HCT116 (cell line): ENCODE results near the gene HSD3B2. TPM values are rescaled to one million over a fixed set of nuclear protein-coding genes. Genes with fewer than 3 reads are reported as not detected.

Source experiments
- ATAC-seq: fragments of 200-7000 bp; cut with Tn5 transposase; 2 replicates; pipeline ENCODE4 v1.9.1; 2020; ENCODE audit warnings: mild to moderate bottlenecking, moderate library complexity
- BruUV-seq: library from RNA; stranded (reverse); fragments of 400-500 nt; replicated peaks from 2 replicates; lab custom pipeline; 2021; lab: Mats Ljungman, UMichigan
- CTCF ChIA-PET: fragments of 300-600 bp; sonication (Branson Sonifier 250); formaldehyde crosslinking; loops from one replicate; lab custom pipeline; 2021; ENCODE audit warnings: antibody characterized with exemption; lab: Charles Lee
- POLR2A ChIA-PET: fragments of 300-600, 350-600 bp; sonication (Branson Sonifier 250); formaldehyde crosslinking; loops from one replicate; lab custom pipeline; 2021; ENCODE audit warnings: antibody characterized with exemption; lab: Charles Lee
- RAD21 ChIA-PET, 2 experiments: fragments of 300-600 bp; sonication (Branson Sonifier 250); formaldehyde crosslinking; loops; one replicate each; lab custom pipeline; 2023; ENCODE audit warnings: low total read pairs in 2 of 2; ENCODE audit not compliant: uncharacterized antibody in 2 of 2, unreplicated experiment in 2 of 2, low non-redundant PET in 1 of 2; lab: Charles Lee
- DNase-seq: peaks from one replicate; pipeline ENCODE4 v3.0.0-alpha.2; 2010; ENCODE audit warnings: low read depth, low spot score
- H2AFZ ChIP-seq: fragments of 200-600 bp; shearing (Covaris generic), sonication (generic); 2 replicates; pipeline ENCODE4 v1.6.1; 2017; ENCODE audit warnings: low read depth, mixed run types, mixed read lengths, antibody characterized with exemption, low read length; ENCODE audit not compliant: poor library complexity, severe bottlenecking
- H3K27ac ChIP-seq: 2 replicates; pipeline ENCODE4 v1.5.1; 2012; ENCODE audit warnings: low read depth, low read length
- H3K27me3 ChIP-seq: fragments of 200-600 bp; sonication (generic); 2 replicates; pipeline ENCODE4 v1.6.1; 2016; ENCODE audit warnings: mixed run types, low read length, mixed read lengths; ENCODE audit not compliant: insufficient read depth
- H3K36me3 ChIP-seq, 2 experiments: fragments of 200-500 bp in 1 of 2; fragments of 200-600 bp in 1 of 2; sonication (Bioruptor generic) in 1 of 2; sonication (generic) in 1 of 2; 2 replicates each; pipeline versions ENCODE4 v1.5.1 to v1.6.1; 2014 to 2016; ENCODE audit warnings: low read length in 2 of 2, inconsistent platforms in 1 of 2, mixed read lengths in 1 of 2, mixed run types in 1 of 2; ENCODE audit not compliant: insufficient read depth in 2 of 2, control insufficient read depth in 1 of 2
- H3K4me1 ChIP-seq, 2 experiments: fragments of 200-600 bp in 1 of 2; sonication (generic) in 1 of 2; 2 replicates each; pipeline versions ENCODE4 v1.5.1 to v1.6.1; 2012 to 2017; ENCODE audit warnings: low read length in 2 of 2, inconsistent platforms in 1 of 2, mild to moderate bottlenecking in 1 of 2, mixed read lengths in 1 of 2, mixed run types in 1 of 2, moderate library complexity in 1 of 2; ENCODE audit not compliant: insufficient read depth in 2 of 2, control insufficient read depth in 1 of 2
- H3K4me2 ChIP-seq: fragments of 200-600 bp; sonication (generic); 2 replicates; pipeline ENCODE4 v1.6.1; 2017; ENCODE audit warnings: mixed run types, low read length, mixed read lengths
- H3K4me3 ChIP-seq, 2 experiments: fragments of 200-600 bp in 1 of 2; sonication (generic) in 1 of 2; replicated peaks in 1 of 2; 2 replicates each; pipeline ENCODE4 v1.5.1; 2011 to 2016; ENCODE audit warnings: low read length in 2 of 2, control low read depth in 1 of 2, low read depth in 1 of 2, mild to moderate bottlenecking in 1 of 2, mixed read lengths in 1 of 2, mixed run types in 1 of 2
- H3K79me2 ChIP-seq: fragments of 200-600 bp; sonication (generic); 2 replicates; pipeline ENCODE4 v1.6.1; 2017; ENCODE audit warnings: mild to moderate bottlenecking, mixed run types, low read length, moderate library complexity, mixed read lengths; ENCODE audit not compliant: insufficient read depth
- H3K9ac ChIP-seq: fragments of 200-600 bp; sonication (generic); 2 replicates; pipeline ENCODE4 v1.6.1; 2016; ENCODE audit warnings: low read length, mixed read lengths
- H3K9me2 ChIP-seq: fragments of 200-600 bp; sonication (generic), shearing (Covaris generic); 2 replicates; pipeline ENCODE4 v1.6.1; 2017; ENCODE audit warnings: mixed run types, mild to moderate bottlenecking, moderate library complexity; ENCODE audit not compliant: insufficient read depth
- H3K9me3 ChIP-seq, 2 experiments: fragments of 200-500 bp in 1 of 2; fragments of 200-600 bp in 1 of 2; sonication (Bioruptor generic) in 1 of 2; sonication (generic) in 1 of 2; 2 replicates each; pipeline ENCODE4 v1.6.1; 2014 to 2017; ENCODE audit warnings: low read length in 2 of 2, mixed read lengths in 2 of 2, inconsistent platforms in 1 of 2, low read depth in 1 of 2, mild to moderate bottlenecking in 1 of 2, mixed run types in 1 of 2, moderate library complexity in 1 of 2; ENCODE audit not compliant: control insufficient read depth in 1 of 2, insufficient read depth in 1 of 2
- H4K20me1 ChIP-seq: fragments of 200-600 bp; sonication (generic), shearing (Covaris generic); 2 replicates; pipeline ENCODE4 v1.6.1; 2017; ENCODE audit warnings: mixed run types, mild to moderate bottlenecking, moderate library complexity; ENCODE audit not compliant: insufficient read depth
- ATF3 ChIP-seq: IDR thresholded peaks from 2 replicates; pipeline ENCODE4 v1.6.1; 2012
- CBX3 ChIP-seq: IDR thresholded peaks from 2 replicates; pipeline ENCODE4 v1.6.1; 2012; ENCODE audit warnings: low read depth
- CEBPB ChIP-seq: IDR thresholded peaks from 2 replicates; pipeline ENCODE4 v1.6.1; 2012; ENCODE audit warnings: low read depth
- CTCF ChIP-seq, 3 experiments: fragments of 200-600 bp in 1 of 3; sonication (generic) in 1 of 3; IDR thresholded peaks in 2 of 3; conservative IDR thresholded peaks in 1 of 3; 2 replicates each; pipeline ENCODE4 v1.5.1; 2012 to 2017; ENCODE audit warnings: low read depth in 2 of 3, low read length in 2 of 3, antibody characterized with exemption in 1 of 3, borderline replicate concordance in 1 of 3, control low read depth in 1 of 3, mild to moderate bottlenecking in 1 of 3, mixed read lengths in 1 of 3, mixed run types in 1 of 3, moderate library complexity in 1 of 3; ENCODE audit not compliant: insufficient read depth in 1 of 3
- EGR1 ChIP-seq: IDR thresholded peaks from 2 replicates; pipeline ENCODE4 v1.6.1; 2012; ENCODE audit warnings: low read depth
- ELF1 ChIP-seq: IDR thresholded peaks from 2 replicates; pipeline ENCODE4 v1.6.1; 2012; ENCODE audit warnings: low read depth, borderline replicate concordance
- EZH2 ChIP-seq: fragments of 200-600 bp; sonication (generic); IDR thresholded peaks from 2 replicates; pipeline ENCODE4 v1.6.1; 2017; ENCODE audit warnings: antibody characterized with exemption, mixed run types
- FOSL1 ChIP-seq: IDR thresholded peaks from 2 replicates; pipeline ENCODE4 v1.6.1; 2012; ENCODE audit warnings: low read depth
- JUND ChIP-seq: IDR thresholded peaks from 2 replicates; pipeline ENCODE4 v1.6.1; 2012
- POLR2A ChIP-seq: IDR thresholded peaks from 2 replicates; pipeline ENCODE4 v1.7.0; 2011; ENCODE audit warnings: borderline replicate concordance; ENCODE audit not compliant: insufficient read depth, insufficient read length; ENCODE audit errors: extremely low read depth
- POLR2AphosphoS5 ChIP-seq: IDR thresholded peaks from 2 replicates; pipeline ENCODE4 v1.6.1; 2011; ENCODE audit warnings: mild to moderate bottlenecking, low read depth, low read length, moderate library complexity
- SIN3A ChIP-seq: IDR thresholded peaks from 2 replicates; pipeline ENCODE4 v1.6.1; 2012; ENCODE audit warnings: low read depth
- SP1 ChIP-seq: IDR thresholded peaks from 2 replicates; pipeline ENCODE4 v1.6.1; 2012; ENCODE audit warnings: low read depth
- SRF ChIP-seq: IDR thresholded peaks from 2 replicates; pipeline ENCODE4 v1.6.1; 2012; ENCODE audit warnings: low read depth
- TCF7L2 ChIP-seq: IDR thresholded peaks from 2 replicates; pipeline ENCODE4 v1.7.0; 2011; ENCODE audit warnings: borderline replicate concordance, inconsistent platforms; ENCODE audit not compliant: insufficient read depth, insufficient read length; ENCODE audit errors: extremely low read depth
- YY1 ChIP-seq: IDR thresholded peaks from 2 replicates; pipeline ENCODE4 v1.6.1; 2011; ENCODE audit warnings: low read length, low read depth, moderate library complexity, mild to moderate bottlenecking; ENCODE audit not compliant: insufficient replicate concordance; ENCODE audit errors: extremely low read depth
- ZFX ChIP-seq: fragments of 450-650 bp; IDR thresholded peaks from 2 replicates; pipeline ENCODE4 v1.6.1; 2017
- ZNF274 ChIP-seq: fragments of 200-500 bp; sonication (Bioruptor generic); IDR thresholded peaks from 2 replicates; pipeline ENCODE4 v1.6.1; 2014; ENCODE audit warnings: mild to moderate bottlenecking, low read depth, low read length, inconsistent platforms
- intact Hi-C: fragments of 100-400 bp; cut with micrococcal nuclease; formaldehyde crosslinking; loops from 2 replicates; pipeline ENCODE4 v1.10.0; 2022
- total RNA-seq: library from RNA; stranded (reverse); gene quantifications from one replicate; pipeline ENCODE4 v1.2.1, GENCODE V29; 2021; ENCODE audit not compliant: unreplicated experiment
- TF ChIP-seq, protein P1 (sequence below): IDR thresholded peaks from 2 replicates; pipeline ENCODE4 v1.6.1; 2012; ENCODE audit warnings: low read depth

Gene HSD3B2
- total RNA-seq, 1 experiment from 2014 or later = 1.4 TPM

DNA sequence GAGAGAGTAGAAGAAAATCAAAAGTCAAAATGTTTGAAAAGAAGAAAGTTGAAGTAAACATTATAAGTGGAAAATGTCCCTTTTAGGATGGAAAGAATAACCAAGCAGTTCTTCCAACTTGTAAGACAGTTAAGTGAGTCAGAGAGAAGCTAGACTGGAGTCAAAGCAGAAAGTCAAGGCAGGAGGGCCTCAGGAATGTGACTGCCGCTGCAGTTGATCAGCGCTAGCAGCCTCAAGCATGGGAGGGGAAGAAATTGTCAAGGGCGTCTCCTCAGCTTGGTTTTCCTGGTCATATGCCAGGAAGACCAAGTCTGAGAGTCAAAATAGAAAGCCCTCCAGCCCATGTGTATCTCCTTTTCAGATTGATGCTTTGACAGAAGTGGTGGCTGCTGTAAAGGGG is 23.2 kb upstream of the HSD3B2 start:
- RAD21 ChIA-PET = no interaction called here
- no peak overlapping the region for H3K27ac ChIP-seq
- no peak overlapping the region for H3K4me2 ChIP-seq
- no TSS peak for BruUV-seq
- H3K9ac ChIP-seq = no peak overlapping the region
- no peaks in the 10 kb centered on the region for H4K20me1 ChIP-seq
- no peaks in the 10 kb centered on the region for H3K27me3 ChIP-seq
- CTCF ChIA-PET = no interaction called here
- no peaks in the 10 kb centered on the region for H3K9me3 ChIP-seq
- no peak overlapping the region for H2AFZ ChIP-seq
- no peak for DNase-seq
- no peaks in the 10 kb centered on the region for H3K4me1 ChIP-seq
- intact Hi-C loops = no loop called here
- TF ChIP-seq SRF = no peak
- TF ChIP-seq JUND = no peak
- TF ChIP-seq, protein P1, sequence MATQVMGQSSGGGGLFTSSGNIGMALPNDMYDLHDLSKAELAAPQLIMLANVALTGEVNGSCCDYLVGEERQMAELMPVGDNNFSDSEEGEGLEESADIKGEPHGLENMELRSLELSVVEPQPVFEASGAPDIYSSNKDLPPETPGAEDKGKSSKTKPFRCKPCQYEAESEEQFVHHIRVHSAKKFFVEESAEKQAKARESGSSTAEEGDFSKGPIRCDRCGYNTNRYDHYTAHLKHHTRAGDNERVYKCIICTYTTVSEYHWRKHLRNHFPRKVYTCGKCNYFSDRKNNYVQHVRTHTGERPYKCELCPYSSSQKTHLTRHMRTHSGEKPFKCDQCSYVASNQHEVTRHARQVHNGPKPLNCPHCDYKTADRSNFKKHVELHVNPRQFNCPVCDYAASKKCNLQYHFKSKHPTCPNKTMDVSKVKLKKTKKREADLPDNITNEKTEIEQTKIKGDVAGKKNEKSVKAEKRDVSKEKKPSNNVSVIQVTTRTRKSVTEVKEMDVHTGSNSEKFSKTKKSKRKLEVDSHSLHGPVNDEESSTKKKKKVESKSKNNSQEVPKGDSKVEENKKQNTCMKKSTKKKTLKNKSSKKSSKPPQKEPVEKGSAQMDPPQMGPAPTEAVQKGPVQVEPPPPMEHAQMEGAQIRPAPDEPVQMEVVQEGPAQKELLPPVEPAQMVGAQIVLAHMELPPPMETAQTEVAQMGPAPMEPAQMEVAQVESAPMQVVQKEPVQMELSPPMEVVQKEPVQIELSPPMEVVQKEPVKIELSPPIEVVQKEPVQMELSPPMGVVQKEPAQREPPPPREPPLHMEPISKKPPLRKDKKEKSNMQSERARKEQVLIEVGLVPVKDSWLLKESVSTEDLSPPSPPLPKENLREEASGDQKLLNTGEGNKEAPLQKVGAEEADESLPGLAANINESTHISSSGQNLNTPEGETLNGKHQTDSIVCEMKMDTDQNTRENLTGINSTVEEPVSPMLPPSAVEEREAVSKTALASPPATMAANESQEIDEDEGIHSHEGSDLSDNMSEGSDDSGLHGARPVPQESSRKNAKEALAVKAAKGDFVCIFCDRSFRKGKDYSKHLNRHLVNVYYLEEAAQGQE = no peak
- no peak for TF ChIP-seq POLR2A
- no peak for TF ChIP-seq CTCF (IDR thresholded peaks at IDR 0.05 in 2 of 3, conservative IDR thresholded peaks at IDR 0.05 in 1 of 3; ENCODE audit: borderline replicate concordance in 1 of 3, insufficient read depth in 1 of 3, low read depth in 2 of 3, low read length in 2 of 3)
- no peak for TF ChIP-seq POLR2AphosphoS5
- TF ChIP-seq SP1 = no peak
- no peak for TF ChIP-seq CBX3
- TF ChIP-seq EGR1 = no peak
- TF ChIP-seq ELF1 = no peak
- no peak for TF ChIP-seq EZH2
- TF ChIP-seq ZNF274 = no peak
- TF ChIP-seq FOSL1 = no peak
- no peak for TF ChIP-seq TCF7L2
- no peak for TF ChIP-seq CEBPB
- TF ChIP-seq YY1 = no peak
- TF ChIP-seq ZFX = no peak
- no peak for TF ChIP-seq ATF3
- no peak for TF ChIP-seq SIN3A
- POLR2A ChIA-PET = no interaction called here
- H3K36me3 ChIP-seq = no peaks in the 10 kb centered on the region
- no peak overlapping the region for H3K4me3 ChIP-seq
- H3K79me2 ChIP-seq = no peaks in the 10 kb centered on the region
- ATAC-seq = no peak
- no peaks in the 10 kb centered on the region for H3K9me2 ChIP-seq
